HepG2 (cell line): Measurements from ENCODE around the gene AGPAT3. TPM values are rescaled to one million over a fixed set of nuclear protein-coding genes. Genes with fewer than 3 reads are reported as not detected.
A peak's percentile ranks its signal among the peaks of the same experiment; 100 is the strongest.

Experiments used
- FOXO1 ChIP-seq: sonication (generic); formaldehyde crosslinking; IDR thresholded peaks from 2 replicates; pipeline ENCODE4 v1.4.0; 2020; ENCODE audit warnings: missing genetic modification reagents
- GABPA ChIP-seq, 2 experiments: IDR thresholded peaks; 2 replicates each; pipeline ENCODE4 v1.6.1; 2011 to 2016; ENCODE audit warnings: low read depth in 2 of 2, low read length in 1 of 2, missing biosample characterization in 1 of 2, missing genetic modification characterization in 1 of 2
- KAT7 ChIP-seq: IDR thresholded peaks from 2 replicates; pipeline ENCODE4 v1.6.1; 2018; ENCODE audit warnings: borderline replicate concordance, missing compliant biosample characterization
- KMT2A ChIP-seq: sonication (generic); formaldehyde crosslinking; IDR thresholded peaks from 2 replicates; pipeline ENCODE4 v1.4.0; 2020; ENCODE audit warnings: missing genetic modification reagents
- KMT2B ChIP-seq: IDR thresholded peaks from 2 replicates; pipeline ENCODE4 v1.6.1; 2016; ENCODE audit warnings: missing genetic modification reagents, missing compliant biosample characterization
- MIXL1 ChIP-seq: IDR thresholded peaks from 2 replicates; pipeline ENCODE4 v1.6.1; 2016
- NCOA2 ChIP-seq: sonication (generic); formaldehyde crosslinking; IDR thresholded peaks from 2 replicates; pipeline ENCODE4 v1.8.0; 2022; ENCODE audit warnings: inconsistent platforms
- NFKBIZ ChIP-seq: IDR thresholded peaks from 2 replicates; pipeline ENCODE4 v1.6.1; 2018; ENCODE audit warnings: missing genetic modification reagents, missing compliant biosample characterization
- NR2C2 ChIP-seq: sonication (generic); formaldehyde crosslinking; IDR thresholded peaks from 2 replicates; pipeline ENCODE4 v1.4.0; 2020; ENCODE audit warnings: missing genetic modification reagents, mild to moderate bottlenecking, moderate library complexity, borderline replicate concordance
- SALL1 ChIP-seq: sonication (generic); formaldehyde crosslinking; IDR thresholded peaks from 2 replicates; pipeline ENCODE4 v1.8.0; 2022; ENCODE audit warnings: mild to moderate bottlenecking, missing genetic modification reagents
- SAP130 ChIP-seq: IDR thresholded peaks from 2 replicates; pipeline ENCODE4 v1.6.1; 2016; ENCODE audit warnings: low read depth
- SIN3A ChIP-seq: IDR thresholded peaks from 2 replicates; pipeline ENCODE4 v1.6.1; 2011; ENCODE audit warnings: low read depth, mild to moderate bottlenecking, control low read depth, low read length, borderline replicate concordance
- SOX13 ChIP-seq, 3 experiments: fragments of 450-650 bp in 1 of 3; sonication (generic) in 1 of 3; formaldehyde crosslinking in 1 of 3; IDR thresholded peaks in 2 of 3; conservative IDR thresholded peaks in 1 of 3; 2 replicates each; pipeline versions ENCODE4 v1.5.0 to v1.6.1; 2016 to 2020; ENCODE audit warnings: antibody characterized with exemption in 1 of 3, mild to moderate bottlenecking in 1 of 3, missing compliant biosample characterization in 1 of 3, missing genetic modification reagents in 1 of 3, moderate library complexity in 1 of 3
- SP140L ChIP-seq: sonication (generic); formaldehyde crosslinking; IDR thresholded peaks from 2 replicates; pipeline ENCODE4 v1.4.0; 2020; ENCODE audit warnings: missing genetic modification reagents, borderline replicate concordance
- SP5 ChIP-seq: IDR thresholded peaks from 2 replicates; pipeline ENCODE4 v1.6.1; 2016; ENCODE audit warnings: low read depth, borderline replicate concordance
- TBL1XR1 ChIP-seq: fragments of 150-350 bp; IDR thresholded peaks from 2 replicates; pipeline ENCODE4 v1.6.1; 2014; ENCODE audit warnings: borderline replicate concordance, low read length; ENCODE audit not compliant: partially characterized antibody
- TGIF2 ChIP-seq: IDR thresholded peaks from 2 replicates; pipeline ENCODE4 v1.6.1; 2016; ENCODE audit warnings: control low read depth, missing compliant biosample characterization
- ZEB1 ChIP-seq: IDR thresholded peaks from 2 replicates; pipeline ENCODE4 v1.6.1; 2012; ENCODE audit warnings: mild to moderate bottlenecking, low read depth, inconsistent platforms; ENCODE audit not compliant: insufficient replicate concordance
- ZNF333 ChIP-seq: sonication (generic); formaldehyde crosslinking; IDR thresholded peaks from 2 replicates; pipeline ENCODE4 v1.4.0; 2020; ENCODE audit warnings: mild to moderate bottlenecking, missing genetic modification reagents, borderline replicate concordance
- ZNF335 ChIP-seq: sonication (generic); formaldehyde crosslinking; IDR thresholded peaks from 2 replicates; pipeline ENCODE4 v1.4.0; 2020; ENCODE audit warnings: missing genetic modification reagents
- ZNF609 ChIP-seq: sonication (generic); formaldehyde crosslinking; IDR thresholded peaks from 2 replicates; pipeline ENCODE4 v1.4.0; 2020; ENCODE audit warnings: mild to moderate bottlenecking, missing genetic modification reagents, borderline replicate concordance
- ZNF652 ChIP-seq: IDR thresholded peaks from 2 replicates; pipeline ENCODE4 v1.6.1; 2016; ENCODE audit warnings: low read depth, borderline replicate concordance
- polyA plus RNA-seq, 8 experiments: library from polyadenylated mRNA; depleted of rRNA in 3 of 8; stranded (reverse) in 7 of 8; unstranded in 1 of 8; fragments of >200 nt; fragmentation: Illumina TruSeq in 4 of 8; extraction: Trizol in 4 of 8; gene quantifications; 2 replicates each; pipeline versions ENCODE4 v1.2.1 to v1.2.3, GENCODE V29; 2011 to 2016; ENCODE audit warnings: low read depth in 4 of 8, missing spikeins in 1 of 8, mixed read lengths in 1 of 8; ENCODE audit not compliant: insufficient read depth in 1 of 8
- total RNA-seq, 5 experiments: library from RNA; depleted of rRNA; stranded (reverse); fragments of >200 nt; fragmentation: Illumina TruSeq; extraction: Trizol; gene quantifications; 2 replicates each; pipeline ENCODE4 v1.2.3, GENCODE V29; 2016; ENCODE audit warnings: low read depth in 1 of 5
- TF ChIP-seq, protein P1 (sequence below): sonication (generic); formaldehyde crosslinking; IDR thresholded peaks from 2 replicates; pipeline ENCODE4 v1.5.1; 2020; ENCODE audit warnings: missing genetic modification reagents, mild to moderate bottlenecking, borderline replicate concordance

The AGPAT3 gene
- total and polyA plus RNA-seq, 2 of the 13 experiments (the other 11 are each of a cell fraction or from before 2014, with no cell fraction given): 32.2 to 54.4 TPM

GRCh38 chr21:43867948-43868347, 2.9 kb downstream of the AGPAT3 start (continued):
- TF ChIP-seq NR2C2 (peak; percentile 23), TGIF2 (CRISPR knock-in tag) (0 out of 2 replicates have a peak, but pooled peaks have one; percentile 10), SAP130 (CRISPR knock-in tag) (peak; percentile 77; the same call in 1 of the 2 replicates), SALL1 (CRISPR knock-in tag) (peak; percentile 55; the same call in 1 of the 2 replicates), KAT7 (no peak), SOX13 (IDR thresholded peaks at IDR 0.05) (no peak), SOX13 (CRISPR knock-in tag; conservative IDR thresholded peaks at IDR 0.05 in 1 of 2, IDR thresholded peaks at IDR 0.05 in 1 of 2) (peak in 1 of 2 experiments; percentile 48; a peak in 2 of 4 replicates), ZNF333 (CRISPR knock-in tag) (no peak), FOXO1 (CRISPR knock-in tag) (peak; percentile 17; the same call in 1 of the 2 replicates), KMT2A (CRISPR knock-in tag) (peak; percentile 68), NCOA2 (CRISPR knock-in tag) (peak; percentile 69), ZNF335 (CRISPR knock-in tag) (0 out of 2 replicates have a peak, but pooled peaks have one; percentile 52), TBL1XR1 (peak; percentile 46), ZEB1 (peak; percentile 66), NFKBIZ (CRISPR knock-in tag) (no peak), SP5 (CRISPR knock-in tag) (peak; percentile 73; the same call in 1 of the 2 replicates), GABPA (IDR thresholded peaks at IDR 0.05; ENCODE audit: low read depth, low read length) (no peak), GABPA (CRISPR knock-in tag; IDR thresholded peaks at IDR 0.05; ENCODE audit: low read depth) (no peak), ZNF652 (peak; percentile 49; the same call in 1 of the 2 replicates), SIN3A (peak; percentile 47; the same call in 1 of the 2 replicates), ZNF609 (no peak), KMT2B (CRISPR knock-in tag) (peak; percentile 56; the same call in 1 of the 2 replicates), MIXL1 (CRISPR knock-in tag) (0 out of 2 replicates have a peak, but pooled peaks have one; percentile 14), SP140L (no peak)
- TF ChIP-seq, protein P1, sequence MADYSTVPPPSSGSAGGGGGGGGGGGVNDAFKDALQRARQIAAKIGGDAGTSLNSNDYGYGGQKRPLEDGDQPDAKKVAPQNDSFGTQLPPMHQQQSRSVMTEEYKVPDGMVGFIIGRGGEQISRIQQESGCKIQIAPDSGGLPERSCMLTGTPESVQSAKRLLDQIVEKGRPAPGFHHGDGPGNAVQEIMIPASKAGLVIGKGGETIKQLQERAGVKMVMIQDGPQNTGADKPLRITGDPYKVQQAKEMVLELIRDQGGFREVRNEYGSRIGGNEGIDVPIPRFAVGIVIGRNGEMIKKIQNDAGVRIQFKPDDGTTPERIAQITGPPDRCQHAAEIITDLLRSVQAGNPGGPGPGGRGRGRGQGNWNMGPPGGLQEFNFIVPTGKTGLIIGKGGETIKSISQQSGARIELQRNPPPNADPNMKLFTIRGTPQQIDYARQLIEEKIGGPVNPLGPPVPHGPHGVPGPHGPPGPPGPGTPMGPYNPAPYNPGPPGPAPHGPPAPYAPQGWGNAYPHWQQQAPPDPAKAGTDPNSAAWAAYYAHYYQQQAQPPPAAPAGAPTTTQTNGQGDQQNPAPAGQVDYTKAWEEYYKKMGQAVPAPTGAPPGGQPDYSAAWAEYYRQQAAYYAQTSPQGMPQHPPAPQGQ (CRISPR knock-in tag): no peak
